ENCODE data around the gene HDAC7.

The HDAC7 gene

GRCh38 chr12:47790676-47791350 is 28.9 kb downstream of the HDAC7 start:
- TF ChIP-seq CEBPB (IDR thresholded peaks at IDR 0.05) (no peak), TCF12 (IDR thresholded peaks at IDR 0.05; ENCODE audit: low read depth) (no peak), ZBTB7A (IDR thresholded peaks at IDR 0.05; ENCODE audit: low read depth) (no peak), YY1 (IDR thresholded peaks at IDR 0.05; ENCODE audit: low read depth) (no peak), NFIC (IDR thresholded peaks at IDR 0.05) (no peak), TAF1 (IDR thresholded peaks at IDR 0.05; ENCODE audit: low read depth) (no peak), EP300 (IDR thresholded peaks at IDR 0.05; ENCODE audit: borderline replicate concordance) (no peak), MAX (IDR thresholded peaks at IDR 0.05) (no peak), CREB1 (IDR thresholded peaks at IDR 0.05; ENCODE audit: low read depth) (no peak), REST (IDR thresholded peaks at IDR 0.05; ENCODE audit: low read depth) (no peak), FOXM1 (IDR thresholded peaks at IDR 0.05; ENCODE audit: borderline replicate concordance, low read depth) (no peak), TEAD4 (IDR thresholded peaks at IDR 0.05) (no peak), USF1 (IDR thresholded peaks at IDR 0.05) (no peak)

- no peak for TF ChIP-seq RAD21 (IDR thresholded peaks at IDR 0.05; ENCODE audit: low read depth)
- TF ChIP-seq CEBPB (IDR thresholded peaks at IDR 0.05), result no peak
- no peak for TF ChIP-seq EGR1 (IDR thresholded peaks at IDR 0.05)
- TF ChIP-seq MAX (IDR thresholded peaks at IDR 0.05), result no peak
- TF ChIP-seq TAF1 (IDR thresholded peaks at IDR 0.05; ENCODE audit: low read depth), result no peak
- TF ChIP-seq REST (IDR thresholded peaks at IDR 0.05; ENCODE audit: low read depth), result no peak
- TF ChIP-seq ZBTB7A (IDR thresholded peaks at IDR 0.05; ENCODE audit: low read depth), result no peak
- TF ChIP-seq FOXM1 (IDR thresholded peaks at IDR 0.05; ENCODE audit: borderline replicate concordance, low read depth), result no peak
- no peak for TF ChIP-seq TEAD4 (IDR thresholded peaks at IDR 0.05)
- TF ChIP-seq CREB1 (IDR thresholded peaks at IDR 0.05; ENCODE audit: low read depth), result no peak
- TF ChIP-seq TCF12 (IDR thresholded peaks at IDR 0.05; ENCODE audit: low read depth), result no peak
- TF ChIP-seq NFIC (IDR thresholded peaks at IDR 0.05), result no peak
- TF ChIP-seq YY1 (IDR thresholded peaks at IDR 0.05; ENCODE audit: low read depth), result no peak
- TF ChIP-seq EP300 (IDR thresholded peaks at IDR 0.05; ENCODE audit: borderline replicate concordance), result no peak
- no peak for TF ChIP-seq USF1 (IDR thresholded peaks at IDR 0.05)
Measured at GRCh38 chr12:47789712-47790489, 29.8 kb downstream of the HDAC7 start.

- TF ChIP-seq TCF12 (IDR thresholded peaks at IDR 0.05; ENCODE audit: low read depth) (no peak), CEBPB (IDR thresholded peaks at IDR 0.05) (no peak), USF1 (IDR thresholded peaks at IDR 0.05) (no peak), EP300 (IDR thresholded peaks at IDR 0.05; ENCODE audit: borderline replicate concordance) (no peak), NFIC (IDR thresholded peaks at IDR 0.05) (no peak), CREB1 (IDR thresholded peaks at IDR 0.05; ENCODE audit: low read depth) (no peak), TAF1 (IDR thresholded peaks at IDR 0.05; ENCODE audit: low read depth) (no peak), FOXM1 (IDR thresholded peaks at IDR 0.05; ENCODE audit: borderline replicate concordance, low read depth) (no peak)
Measured at GRCh38 chr12:47789141-47789540, 30.6 kb downstream of the HDAC7 start.

GRCh38 chr12:47787596-47788319 is 31.9 kb downstream of the HDAC7 start:
- TF ChIP-seq YY1 (IDR thresholded peaks at IDR 0.05; ENCODE audit: low read depth), result 0 out of 2 replicates have a peak, but pooled peaks have one; percentile 4
- no peak for TF ChIP-seq CREB1 (IDR thresholded peaks at IDR 0.05; ENCODE audit: low read depth)
